ENCODE measurements around the gene LIX1L.

Gene LIX1L

DNA sequence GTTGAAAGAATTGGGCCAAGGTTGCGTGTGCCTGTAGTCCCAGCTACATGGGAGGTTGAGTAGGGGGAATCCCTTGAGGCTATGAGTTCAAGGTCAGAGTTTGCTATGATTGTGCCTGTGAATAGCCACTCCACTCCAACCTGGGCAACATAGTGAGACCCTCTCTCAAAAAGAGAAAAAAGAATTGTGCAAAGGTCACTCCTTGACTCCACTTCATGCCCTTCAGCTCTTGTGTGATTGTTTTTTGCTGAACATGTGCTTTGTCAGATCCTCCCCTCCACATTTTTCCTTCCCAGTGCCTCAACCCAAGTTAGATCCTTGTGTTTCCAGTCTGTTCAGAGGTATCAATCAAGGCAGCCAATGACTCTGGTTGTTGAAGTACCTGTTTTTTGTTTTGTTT, 30.1 kb upstream of the LIX1L start:
- Histone ChIP-seq H2AFZ (ENCODE audit: low read length) (no peak overlapping the region), H3K4me2 (ENCODE audit: low read depth, low read length) (no peak overlapping the region), H3K4me3 (ENCODE audit: low read length) (no peak overlapping the region), H4K20me1 (ENCODE audit: insufficient read depth, low read length) (no peaks in the 10 kb centered on the region), H3F3A (ENCODE audit: insufficient read depth, low read length) (peaks cover 57% of the 10 kb centered on the region), H3K9me2 (replicated peaks; ENCODE audit: insufficient read depth, low read length) (no peaks in the 10 kb centered on the region), H3K27me3 (replicated peaks; ENCODE audit: insufficient read depth, low read length) (no peaks in the 10 kb centered on the region), H3K4me1 (ENCODE audit: low read length) (peaks cover 38% of the 10 kb centered on the region), H3K9me3 (replicated peaks; ENCODE audit: insufficient read depth, low read length) (no peaks in the 10 kb centered on the region), H3K36me3 (replicated peaks; ENCODE audit: insufficient read depth, low read length) (peaks cover 5% of the 10 kb centered on the region; the same call in 1 of the 2 replicates), H3K27ac (ENCODE audit: low read length) (no peak overlapping the region), H3K79me2 (ENCODE audit: low read length) (no peaks in the 10 kb centered on the region), H3K9ac (ENCODE audit: low read length) (no peak overlapping the region)
- no peak for DNase-seq
- TF ChIP-seq EZH2 (optimal IDR thresholded peaks at IDR 0.05; ENCODE audit: low read depth, low read length) (no peak), EZH2phosphoT487 (IDR thresholded peaks at IDR 0.05; ENCODE audit: low read length) (no peak)
- TF ChIP-seq, protein P1, sequence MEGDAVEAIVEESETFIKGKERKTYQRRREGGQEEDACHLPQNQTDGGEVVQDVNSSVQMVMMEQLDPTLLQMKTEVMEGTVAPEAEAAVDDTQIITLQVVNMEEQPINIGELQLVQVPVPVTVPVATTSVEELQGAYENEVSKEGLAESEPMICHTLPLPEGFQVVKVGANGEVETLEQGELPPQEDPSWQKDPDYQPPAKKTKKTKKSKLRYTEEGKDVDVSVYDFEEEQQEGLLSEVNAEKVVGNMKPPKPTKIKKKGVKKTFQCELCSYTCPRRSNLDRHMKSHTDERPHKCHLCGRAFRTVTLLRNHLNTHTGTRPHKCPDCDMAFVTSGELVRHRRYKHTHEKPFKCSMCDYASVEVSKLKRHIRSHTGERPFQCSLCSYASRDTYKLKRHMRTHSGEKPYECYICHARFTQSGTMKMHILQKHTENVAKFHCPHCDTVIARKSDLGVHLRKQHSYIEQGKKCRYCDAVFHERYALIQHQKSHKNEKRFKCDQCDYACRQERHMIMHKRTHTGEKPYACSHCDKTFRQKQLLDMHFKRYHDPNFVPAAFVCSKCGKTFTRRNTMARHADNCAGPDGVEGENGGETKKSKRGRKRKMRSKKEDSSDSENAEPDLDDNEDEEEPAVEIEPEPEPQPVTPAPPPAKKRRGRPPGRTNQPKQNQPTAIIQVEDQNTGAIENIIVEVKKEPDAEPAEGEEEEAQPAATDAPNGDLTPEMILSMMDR (IDR thresholded peaks at IDR 0.05; ENCODE audit: low read length) = no peak

- peaks cover 47% of the 10 kb centered on the region for H3K4me1 ChIP-seq (ENCODE audit: low read length)
- no peaks in the 10 kb centered on the region for H3K9me2 ChIP-seq (replicated peaks; ENCODE audit: insufficient read depth, low read length)
- H3K9ac ChIP-seq (ENCODE audit: low read length) = no peak overlapping the region
- TF ChIP-seq EZH2phosphoT487 (IDR thresholded peaks at IDR 0.05; ENCODE audit: low read length) (no peak), EZH2 (optimal IDR thresholded peaks at IDR 0.05; ENCODE audit: low read depth, low read length) (no peak)
- TF ChIP-seq, protein P1 (IDR thresholded peaks at IDR 0.05; ENCODE audit: low read length) = no peak
- H3K9me3 ChIP-seq (replicated peaks; ENCODE audit: insufficient read depth, low read length) = no peaks in the 10 kb centered on the region
- H3K27ac ChIP-seq (ENCODE audit: low read length) = no peak overlapping the region
- no peak overlapping the region for H3K4me3 ChIP-seq (ENCODE audit: low read length)
- H3K36me3 ChIP-seq (replicated peaks; ENCODE audit: insufficient read depth, low read length) = no peaks in the 10 kb centered on the region
- H3K4me2 ChIP-seq (ENCODE audit: low read depth, low read length) = no peak overlapping the region
- H3F3A ChIP-seq (ENCODE audit: insufficient read depth, low read length) = peaks cover 56% of the 10 kb centered on the region
- no peak for DNase-seq
- H3K27me3 ChIP-seq (replicated peaks; ENCODE audit: insufficient read depth, low read length) = no peaks in the 10 kb centered on the region
- 0 out of 2 replicates have a peak, but pooled peaks cover 7% of the 10 kb centered on the region for H3K79me2 ChIP-seq (ENCODE audit: low read length)
- no peak overlapping the region for H2AFZ ChIP-seq (ENCODE audit: low read length)
- H4K20me1 ChIP-seq (ENCODE audit: insufficient read depth, low read length) = no peaks in the 10 kb centered on the region
Observed at GRCh38 chr1:145986551-145986950, 28.7 kb upstream of the LIX1L start.

GRCh38 chr1:145985502-145986439, 28.0 kb upstream of the LIX1L start:
- H3F3A ChIP-seq (ENCODE audit: insufficient read depth, low read length) = peaks cover 57% of the 10 kb centered on the region
- no peaks in the 10 kb centered on the region for H3K36me3 ChIP-seq (replicated peaks; ENCODE audit: insufficient read depth, low read length)
- H3K4me2 ChIP-seq (ENCODE audit: low read depth, low read length) = peak overlapping the region; percentile 64
- H3K9me3 ChIP-seq (replicated peaks; ENCODE audit: insufficient read depth, low read length) = no peaks in the 10 kb centered on the region
- no peaks in the 10 kb centered on the region for H3K27me3 ChIP-seq (replicated peaks; ENCODE audit: insufficient read depth, low read length)
- TF ChIP-seq EZH2phosphoT487 (IDR thresholded peaks at IDR 0.05; ENCODE audit: low read length) (no peak), EZH2 (optimal IDR thresholded peaks at IDR 0.05; ENCODE audit: low read depth, low read length) (no peak)
- TF ChIP-seq, protein P1 (IDR thresholded peaks at IDR 0.05; ENCODE audit: low read length) = no peak
- no peaks in the 10 kb centered on the region for H4K20me1 ChIP-seq (ENCODE audit: insufficient read depth, low read length)
- peak overlapping the region; percentile 3; the same call in 1 of the 2 replicates for H3K4me3 ChIP-seq (ENCODE audit: low read length)
- no peak for DNase-seq
- H3K79me2 ChIP-seq (ENCODE audit: low read length) = 0 out of 2 replicates have a peak, but pooled peaks cover 7% of the 10 kb centered on the region
- H3K4me1 ChIP-seq (ENCODE audit: low read length) = peaks cover 55% of the 10 kb centered on the region
- H3K9me2 ChIP-seq (replicated peaks; ENCODE audit: insufficient read depth, low read length) = no peaks in the 10 kb centered on the region
- peak overlapping the region; percentile 95 for H3K27ac ChIP-seq (ENCODE audit: low read length)
- peak overlapping the region; percentile 29; the same call in 1 of the 2 replicates for H3K9ac ChIP-seq (ENCODE audit: low read length)
- peak overlapping the region; percentile 33 for H2AFZ ChIP-seq (ENCODE audit: low read length)

Measured in MM.1S (cell line).